GM10248 (cell line): Measurements from ENCODE around the gene MRPS34.

Source experiments
- CTCF ChIA-PET: fragments of 300-600 bp; sonication (Branson Sonifier 250); formaldehyde crosslinking; extraction: SDS; loops from one replicate; lab custom pipeline; 2021; ENCODE audit warnings: antibody characterized with exemption; lab: Yijun Ruan, JAX
- POLR2A ChIA-PET: fragments of 350-650 bp; sonication (Branson Sonifier 250); formaldehyde crosslinking; extraction: SDS; loops from one replicate; lab custom pipeline; 2020; ENCODE audit warnings: antibody characterized with exemption; lab: Yijun Ruan, JAX
- DNase-seq: peaks from one replicate; pipeline ENCODE4 v3.0.0; 2012; ENCODE audit errors: extremely low spot score
- CTCF ChIP-seq: IDR thresholded peaks from 2 replicates; pipeline ENCODE4 v1.5.1; 2012; ENCODE audit warnings: mild to moderate bottlenecking, low read depth; ENCODE audit errors: extremely low read depth, missing control alignments, control extremely low read depth

The MRPS34 gene

GRCh38 chr16:1788095-1788707 is 15.3 kb upstream of the MRPS34 start:
- TF ChIP-seq CTCF = no peak
- DNase-seq = no peak
- ChIA-PET CTCF (interaction anchor here (1.1 kb wide), 1 partner anchor 15 kb away, joined by 4 read pairs; the partner anchor contains the start of genes EME2 and MRPS34), POLR2A (no interaction called here)

- POLR2A ChIA-PET = no interaction called here
- DNase-seq = no peak
- no peak for TF ChIP-seq CTCF
- CTCF ChIA-PET = interaction anchor here (1.1 kb wide), 1 partner anchor 15 kb away, joined by 4 read pairs; the partner anchor contains the start of genes EME2 and MRPS34
Observed at GRCh38 chr16:1787322-1788094, 14.6 kb upstream of the MRPS34 start.

- ChIA-PET POLR2A (no interaction called here), CTCF (no interaction called here)
- no peak for TF ChIP-seq CTCF
- no peak for DNase-seq
Observed at GRCh38 chr16:1787056-1787321, 14.1 kb upstream of the MRPS34 start.

- ChIA-PET POLR2A (no interaction called here), CTCF (no interaction called here)
- DNase-seq = no peak
- no peak for TF ChIP-seq CTCF
Observed at GRCh38 chr16:1786242-1787055, 13.5 kb upstream of the MRPS34 start.

GRCh38 chr16:1785846-1786170 is 12.9 kb upstream of the MRPS34 start:
- DNase-seq = no peak
- CTCF ChIA-PET = no interaction called here
- no peak for TF ChIP-seq CTCF
- POLR2A ChIA-PET = no interaction called here

GRCh38 chr16:1784977-1785845 is 12.3 kb upstream of the MRPS34 start:
- DNase-seq = no peak
- CTCF ChIA-PET = interaction anchor here (0.7 kb wide), 1 partner anchor 11 kb away, joined by 3 read pairs; no protein-coding TSS in a partner anchor
- POLR2A ChIA-PET = no interaction called here
- TF ChIP-seq CTCF = no peak
